ENCODE data around the gene LRRC53.

LRRC53 gene

GRCh38 chr1:74512170-74512915 lies at the start of gene LRRC53:
TSS of gene LRRC53 (minus strand) at chr1:74512611. CDS start at chr1:74483349, 29,262 bp downstream.
- DNase-seq: no peak

GRCh38 chr1:74549932-74550331 lies 37.5 kb upstream of the LRRC53 start:
- DNase-seq: no peak

GRCh38 chr1:74548961-74549750 lies 36.7 kb upstream of the LRRC53 start:
- DNase-seq: no peak

GRCh38 chr1:74545821-74546220 lies 33.4 kb upstream of the LRRC53 start:
- DNase-seq: no peak

- no peak for DNase-seq
Observed at GRCh38 chr1:74534241-74534640, 21.8 kb upstream of the LRRC53 start.

GRCh38 chr1:74531796-74532195 lies 19.4 kb upstream of the LRRC53 start:
- no peak for DNase-seq

GRCh38 chr1:74530892-74531291 lies 18.5 kb upstream of the LRRC53 start:
- no peak for DNase-seq

GRCh38 chr1:74528123-74528522 lies 15.7 kb upstream of the LRRC53 start:
- DNase-seq: no peak

GRCh38 chr1:74526708-74527107 lies 14.3 kb upstream of the LRRC53 start:
- DNase-seq: no peak

- no peak for DNase-seq
Observed at GRCh38 chr1:74523873-74524480, 11.6 kb upstream of the LRRC53 start.

GRCh38 chr1:74522148-74522547 lies 9.7 kb upstream of the LRRC53 start:
- DNase-seq: no peak

GRCh38 chr1:74517599-74518051 lies 5.2 kb upstream of the LRRC53 start:
- no peak for DNase-seq

GRCh38 chr1:74513411-74514300 lies 1.2 kb upstream of the LRRC53 start:
- DNase-seq: no peak

- DNase-seq: no peak
Observed at GRCh38 chr1:74508449-74508848, 4.0 kb downstream of the LRRC53 start.

GRCh38 chr1:74505928-74506710 lies 6.3 kb downstream of the LRRC53 start:
- no peak for DNase-seq

- DNase-seq: no peak
Observed at GRCh38 chr1:74504933-74505512, 7.4 kb downstream of the LRRC53 start.

GRCh38 chr1:74504125-74504932 lies 8.1 kb downstream of the LRRC53 start:
- DNase-seq: peak; percentile 35 to 44

GRCh38 chr1:74502858-74503257 lies 9.6 kb downstream of the LRRC53 start:
- DNase-seq: no peak

- DNase-seq: peak; percentile 8 to 22
Observed at GRCh38 chr1:74502432-74502831, 10.0 kb downstream of the LRRC53 start.

- DNase-seq: no peak
Observed at GRCh38 chr1:74498901-74499300, 13.5 kb downstream of the LRRC53 start.

- no peak for DNase-seq
Observed at GRCh38 chr1:74496669-74497068, 15.7 kb downstream of the LRRC53 start.

All from AML-193 (cell line).